ENCODE results near the gene MRPL30.
"Not testable (repeated sequence)": the region's sequence is repeated elsewhere in the genome, so short reads cannot be mapped to it uniquely, and the experiment has no call there.

MRPL30 gene

DNA sequence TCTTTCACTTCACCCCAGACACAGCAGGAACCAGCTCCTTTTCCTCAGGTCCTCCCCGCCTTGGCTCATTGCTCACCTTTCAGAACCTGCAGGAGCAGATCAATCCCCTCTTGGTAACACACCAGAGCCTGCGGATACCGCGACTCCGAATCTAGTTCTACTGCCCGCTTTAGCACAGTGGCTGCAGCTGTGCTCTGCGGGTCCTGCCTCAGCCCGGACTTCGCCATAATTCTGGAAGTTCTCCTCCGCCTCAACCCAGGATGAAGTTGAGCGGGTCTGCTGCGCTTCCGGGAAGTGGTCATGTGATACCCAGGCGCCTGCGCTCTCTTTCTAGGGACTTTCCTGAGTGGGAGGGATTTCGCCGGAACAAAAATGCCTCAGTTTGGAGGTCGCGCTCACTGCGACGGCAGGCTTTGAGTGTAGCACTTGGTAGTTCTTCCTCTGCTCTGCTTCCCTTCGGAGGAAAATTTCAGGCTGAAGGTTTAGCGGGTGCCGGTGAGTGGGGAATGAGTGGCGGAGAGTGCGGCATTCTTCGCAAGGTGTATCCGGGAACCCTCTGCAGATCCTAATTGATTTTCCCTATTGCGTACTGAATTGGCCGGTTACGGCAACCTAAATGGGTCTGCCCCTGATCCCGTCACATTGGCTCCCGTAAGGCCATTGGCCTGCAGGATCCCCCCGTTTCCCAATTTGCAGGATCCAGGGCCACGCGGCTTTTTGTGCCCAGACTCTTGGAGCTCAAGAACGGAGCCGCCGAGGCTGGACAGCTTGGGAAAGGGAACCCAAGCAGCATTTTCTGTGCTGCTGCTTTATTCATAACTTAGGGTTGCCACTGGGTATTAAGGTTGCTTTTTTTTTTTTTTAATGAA is at the start of gene MRPL30, which contains the start of gene MITD1:
TSS of gene MRPL30 (plus strand) at position 430 of the 869 bp plus-strand sequence. CDS start 5,020 bp downstream, outside the sequence.
TSS of gene MITD1 (minus strand) at position 304 of the 869 bp plus-strand sequence. CDS start at position 227, 77 bp downstream.
- peak within 1 kb of the TSS; percentile 92 for H3K4me3 ChIP-seq (ENCODE audit: low read length)
- TF ChIP-seq, protein P1, sequence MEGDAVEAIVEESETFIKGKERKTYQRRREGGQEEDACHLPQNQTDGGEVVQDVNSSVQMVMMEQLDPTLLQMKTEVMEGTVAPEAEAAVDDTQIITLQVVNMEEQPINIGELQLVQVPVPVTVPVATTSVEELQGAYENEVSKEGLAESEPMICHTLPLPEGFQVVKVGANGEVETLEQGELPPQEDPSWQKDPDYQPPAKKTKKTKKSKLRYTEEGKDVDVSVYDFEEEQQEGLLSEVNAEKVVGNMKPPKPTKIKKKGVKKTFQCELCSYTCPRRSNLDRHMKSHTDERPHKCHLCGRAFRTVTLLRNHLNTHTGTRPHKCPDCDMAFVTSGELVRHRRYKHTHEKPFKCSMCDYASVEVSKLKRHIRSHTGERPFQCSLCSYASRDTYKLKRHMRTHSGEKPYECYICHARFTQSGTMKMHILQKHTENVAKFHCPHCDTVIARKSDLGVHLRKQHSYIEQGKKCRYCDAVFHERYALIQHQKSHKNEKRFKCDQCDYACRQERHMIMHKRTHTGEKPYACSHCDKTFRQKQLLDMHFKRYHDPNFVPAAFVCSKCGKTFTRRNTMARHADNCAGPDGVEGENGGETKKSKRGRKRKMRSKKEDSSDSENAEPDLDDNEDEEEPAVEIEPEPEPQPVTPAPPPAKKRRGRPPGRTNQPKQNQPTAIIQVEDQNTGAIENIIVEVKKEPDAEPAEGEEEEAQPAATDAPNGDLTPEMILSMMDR (IDR thresholded peaks at IDR 0.05; ENCODE audit: low read depth, low read length), result no peak
- TF ChIP-seq EZH2phosphoT487 (IDR thresholded peaks at IDR 0.05; ENCODE audit: low read depth), result no peak
- H3K27me3 ChIP-seq (ENCODE audit: low read depth, low read length), result no peaks in the 10 kb centered on the region
- no peaks in the 10 kb centered on the region for H3K9me3 ChIP-seq (ENCODE audit: insufficient read depth, low read length)
- peaks cover 80% of the 10 kb centered on the region for H3K79me2 ChIP-seq (ENCODE audit: low read length)
- no peaks in the 10 kb centered on the region for H3K36me3 ChIP-seq (replicated peaks; ENCODE audit: low read depth, low read length)
- peaks cover 2% of the 10 kb centered on the region; the same call in 1 of the 2 replicates for H4K20me1 ChIP-seq (ENCODE audit: insufficient read depth, low read length)
- peak within 1 kb of the TSS; percentile 26 for H3K27ac ChIP-seq (ENCODE audit: low read length)
- H2AFZ ChIP-seq (ENCODE audit: low read depth, low read length), result peak within 1 kb of the TSS; percentile 90
- peak within 1 kb of the TSS; percentile 96 for H3K4me2 ChIP-seq (ENCODE audit: low read length)
- peak within 1 kb of the TSS; percentile 80 for H3K9ac ChIP-seq (ENCODE audit: low read length)
- peaks cover 12% of the 10 kb centered on the region for H3K4me1 ChIP-seq (ENCODE audit: low read length)

DNA sequence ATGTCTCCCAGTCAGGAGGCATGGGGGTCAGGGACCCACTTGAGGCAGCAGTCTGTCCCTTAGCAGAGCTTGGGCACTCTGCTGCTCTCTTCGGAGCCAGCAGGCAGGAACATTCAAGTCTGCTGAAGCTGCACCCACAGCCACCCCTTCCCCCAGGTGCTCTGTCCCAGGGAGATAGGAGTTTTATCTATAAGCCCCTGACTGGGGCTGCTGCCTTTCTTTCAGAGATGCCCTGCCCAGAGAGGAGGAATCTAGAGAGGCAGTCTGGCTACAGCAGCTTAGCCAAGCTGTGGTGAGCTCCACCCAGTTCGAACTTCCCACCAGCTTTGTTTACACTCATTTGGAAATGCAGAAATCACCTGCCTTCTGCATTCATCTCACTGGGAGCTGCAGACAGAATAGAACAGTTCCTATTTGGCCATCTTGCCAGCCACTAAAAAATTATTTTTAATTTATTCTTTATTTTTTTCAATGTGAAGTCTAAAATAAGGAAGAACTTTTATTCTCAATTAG is 45.9 kb upstream of the MRPL30 start:
- H3K4me1 ChIP-seq (ENCODE audit: low read length); H3K9ac ChIP-seq (ENCODE audit: low read length); H3K27ac ChIP-seq (ENCODE audit: low read length); H2AFZ ChIP-seq (ENCODE audit: low read depth, low read length); H3K4me3 ChIP-seq (ENCODE audit: low read length); H3K36me3 ChIP-seq (replicated peaks; ENCODE audit: low read depth, low read length); H3K9me3 ChIP-seq (ENCODE audit: insufficient read depth, low read length); H4K20me1 ChIP-seq (ENCODE audit: insufficient read depth, low read length); H3K4me2 ChIP-seq (ENCODE audit: low read length); H3K27me3 ChIP-seq (ENCODE audit: low read depth, low read length); H3K79me2 ChIP-seq (ENCODE audit: low read length): not testable (repeated sequence)

DNA sequence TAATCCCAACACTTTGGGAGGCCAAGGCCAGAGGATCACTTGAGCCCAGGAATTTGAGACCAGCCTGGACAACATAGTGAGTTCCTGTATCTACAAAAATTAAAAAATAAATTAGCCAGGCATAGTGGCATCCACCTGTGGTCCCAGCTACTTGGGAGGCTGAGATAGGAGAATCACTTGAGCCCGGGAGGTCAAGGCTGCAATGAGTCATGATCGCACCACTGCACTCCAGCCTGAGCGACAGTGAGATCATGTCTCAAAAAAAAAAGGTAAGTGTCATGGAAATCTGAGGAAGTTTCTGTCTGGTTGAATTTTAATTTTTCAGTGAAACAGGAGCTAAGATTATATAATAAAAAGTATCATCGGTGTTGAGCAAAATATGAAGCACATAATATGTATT is 42.0 kb upstream of the MRPL30 start:
- no peak overlapping the region for H2AFZ ChIP-seq (ENCODE audit: low read depth, low read length)
- H3K4me3 ChIP-seq (ENCODE audit: low read length), result no peak overlapping the region
- TF ChIP-seq, protein P1 (IDR thresholded peaks at IDR 0.05; ENCODE audit: low read depth, low read length), result no peak
- TF ChIP-seq EZH2phosphoT487 (IDR thresholded peaks at IDR 0.05; ENCODE audit: low read depth), result no peak
- H3K36me3 ChIP-seq (replicated peaks; ENCODE audit: low read depth, low read length), result no peaks in the 10 kb centered on the region
- H4K20me1 ChIP-seq (ENCODE audit: insufficient read depth, low read length), result no peaks in the 10 kb centered on the region
- H3K27ac ChIP-seq (ENCODE audit: low read length), result no peak overlapping the region
- H3K79me2 ChIP-seq (ENCODE audit: low read length), result no peaks in the 10 kb centered on the region
- no peak overlapping the region for H3K4me2 ChIP-seq (ENCODE audit: low read length)
- H3K9ac ChIP-seq (ENCODE audit: low read length), result no peak overlapping the region
- H3K4me1 ChIP-seq (ENCODE audit: low read length), result peaks cover 14% of the 10 kb centered on the region
- no peaks in the 10 kb centered on the region for H3K9me3 ChIP-seq (ENCODE audit: insufficient read depth, low read length)
- no peaks in the 10 kb centered on the region for H3K27me3 ChIP-seq (ENCODE audit: low read depth, low read length)

DNA sequence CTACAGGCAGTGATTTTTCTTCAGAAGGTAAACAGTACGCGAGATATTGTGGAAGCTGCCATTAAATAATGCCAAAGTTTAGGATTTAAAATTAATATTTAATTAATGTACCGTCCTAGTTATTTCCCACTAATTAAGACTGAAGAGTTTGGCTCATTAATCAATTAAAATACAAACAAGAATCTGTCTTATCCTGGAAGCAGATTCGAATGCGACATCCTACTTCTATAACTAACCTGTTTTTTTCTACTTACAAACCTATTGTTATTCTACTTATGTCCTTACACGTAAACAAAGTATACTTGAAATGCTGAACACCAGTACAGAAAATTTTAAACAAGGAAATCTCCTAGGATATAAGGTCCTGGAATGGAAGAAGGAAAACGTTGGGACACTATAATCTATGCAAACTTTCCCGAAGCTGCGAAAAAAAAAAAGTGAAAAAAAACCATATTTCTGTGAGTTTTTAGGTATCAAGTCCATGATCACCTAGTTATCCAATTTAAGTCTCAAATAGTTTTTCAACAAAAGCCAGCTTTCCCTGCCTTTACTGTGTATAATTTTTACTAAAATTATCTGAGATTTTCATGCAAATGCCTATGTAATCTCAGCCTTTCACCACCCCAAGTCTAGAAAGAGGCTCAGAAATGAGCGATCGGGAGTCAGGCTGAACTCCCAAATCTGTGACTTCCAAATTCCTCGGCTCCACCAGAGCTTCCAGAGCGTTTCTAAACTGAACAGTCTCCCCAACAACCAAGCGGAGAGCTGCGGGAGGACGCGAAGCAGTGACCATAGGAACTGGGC is 40.7 kb upstream of the MRPL30 start:
- Histone ChIP-seq H3K4me1 (ENCODE audit: low read length) (peaks cover 14% of the 10 kb centered on the region), H4K20me1 (ENCODE audit: insufficient read depth, low read length) (no peaks in the 10 kb centered on the region), H3K27me3 (ENCODE audit: low read depth, low read length) (no peaks in the 10 kb centered on the region), H3K9me3 (ENCODE audit: insufficient read depth, low read length) (no peaks in the 10 kb centered on the region), H3K79me2 (ENCODE audit: low read length) (no peaks in the 10 kb centered on the region), H3K4me3 (ENCODE audit: low read length) (peak overlapping the region; percentile 74), H3K36me3 (replicated peaks; ENCODE audit: low read depth, low read length) (no peaks in the 10 kb centered on the region), H2AFZ (ENCODE audit: low read depth, low read length) (peak overlapping the region; percentile 75), H3K27ac (ENCODE audit: low read length) (peak overlapping the region; percentile 49), H3K4me2 (ENCODE audit: low read length) (peak overlapping the region; percentile 89), H3K9ac (ENCODE audit: low read length) (peak overlapping the region; percentile 69)
- TF ChIP-seq, protein P1 (IDR thresholded peaks at IDR 0.05; ENCODE audit: low read depth, low read length), result no peak
- TF ChIP-seq EZH2phosphoT487 (IDR thresholded peaks at IDR 0.05; ENCODE audit: low read depth), result no peak
